ENCODE measurements around the gene GYS2.

DNA sequence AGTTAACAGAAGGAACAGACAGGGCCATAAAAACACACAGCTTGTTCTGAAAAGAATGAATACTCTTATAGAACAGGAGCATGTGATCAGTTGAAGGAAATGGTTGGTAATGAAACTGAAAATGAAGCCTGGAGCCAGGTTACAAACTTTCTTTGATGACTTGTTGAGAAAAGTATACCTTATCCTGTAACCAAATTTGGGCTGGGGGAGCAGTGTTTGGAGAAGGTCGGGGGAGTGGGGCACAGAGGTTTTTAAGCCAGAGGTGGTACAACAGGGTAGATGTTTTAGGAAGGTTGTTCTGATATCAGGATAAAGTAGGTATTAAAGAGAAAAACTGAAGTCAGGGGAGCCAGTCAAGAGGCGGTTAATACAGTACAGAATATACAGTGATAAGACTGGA, 94.9 kb downstream of the GYS2 start:
- TF ChIP-seq, protein P1, sequence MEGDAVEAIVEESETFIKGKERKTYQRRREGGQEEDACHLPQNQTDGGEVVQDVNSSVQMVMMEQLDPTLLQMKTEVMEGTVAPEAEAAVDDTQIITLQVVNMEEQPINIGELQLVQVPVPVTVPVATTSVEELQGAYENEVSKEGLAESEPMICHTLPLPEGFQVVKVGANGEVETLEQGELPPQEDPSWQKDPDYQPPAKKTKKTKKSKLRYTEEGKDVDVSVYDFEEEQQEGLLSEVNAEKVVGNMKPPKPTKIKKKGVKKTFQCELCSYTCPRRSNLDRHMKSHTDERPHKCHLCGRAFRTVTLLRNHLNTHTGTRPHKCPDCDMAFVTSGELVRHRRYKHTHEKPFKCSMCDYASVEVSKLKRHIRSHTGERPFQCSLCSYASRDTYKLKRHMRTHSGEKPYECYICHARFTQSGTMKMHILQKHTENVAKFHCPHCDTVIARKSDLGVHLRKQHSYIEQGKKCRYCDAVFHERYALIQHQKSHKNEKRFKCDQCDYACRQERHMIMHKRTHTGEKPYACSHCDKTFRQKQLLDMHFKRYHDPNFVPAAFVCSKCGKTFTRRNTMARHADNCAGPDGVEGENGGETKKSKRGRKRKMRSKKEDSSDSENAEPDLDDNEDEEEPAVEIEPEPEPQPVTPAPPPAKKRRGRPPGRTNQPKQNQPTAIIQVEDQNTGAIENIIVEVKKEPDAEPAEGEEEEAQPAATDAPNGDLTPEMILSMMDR (IDR thresholded peaks at IDR 0.05): no peak
- TF ChIP-seq EP300 (IDR thresholded peaks at IDR 0.05) (no peak), POLR2A (IDR thresholded peaks at IDR 0.05; ENCODE audit: low read depth) (no peak), POLR2AphosphoS5 (IDR thresholded peaks at IDR 0.05) (no peak)
